H1 (cell line): Measurements from ENCODE around the gene HSD3B1. TPM values are rescaled to one million over a fixed set of nuclear protein-coding genes. Genes with fewer than 3 reads are reported as not detected.

Experiments used
- CHD1 ChIP-seq: IDR thresholded peaks from 2 replicates; pipeline ENCODE4 v1.6.1; 2012; ENCODE audit warnings: low read depth, low read length, improper control_type of control experiment
- KDM5A ChIP-seq: fragments of 200-600 bp; IDR thresholded peaks from 2 replicates; pipeline ENCODE4 v1.7.1; 2012; ENCODE audit warnings: mild to moderate bottlenecking, low read length, inconsistent platforms, mixed read lengths
- TAF1 ChIP-seq: IDR thresholded peaks from 2 replicates; pipeline ENCODE4 v1.6.1; 2011; ENCODE audit warnings: mild to moderate bottlenecking, low read depth, low read length
- TAF7 ChIP-seq: optimal IDR thresholded peaks from 2 replicates; pipeline ENCODE3; 2011; ENCODE audit warnings: low read depth, mild to moderate bottlenecking, inconsistent platforms, low read length, moderate library complexity, borderline replicate concordance
- polyA plus RNA-seq, 7 experiments: library from polyadenylated mRNA; depleted of rRNA in 3 of 7; stranded (reverse) in 5 of 7; unstranded in 2 of 7; fragments of >200 nt in 5 of 7; fragments of 200-250 nt in 2 of 7; gene quantifications; 1 replicate in 5 of 7; 2 replicates in 1 of 7; 4 replicates in 1 of 7; pipeline versions ENCODE4 v1.2.1 to v1.2.3, GENCODE V29; 2011 to 2013; ENCODE audit warnings: missing spikeins in 2 of 7, mixed read lengths in 2 of 7
- total RNA-seq: library from RNA; stranded (reverse); fragmentation: NEBNext Ultra II Directional; extraction: Animal tissue kit (Norgen Biotek cat#: 25700); gene quantifications from 2 replicates; pipeline ENCODE4 v1.2.1, GENCODE V29; 2021

Gene HSD3B1
- total and polyA plus RNA-seq, 2 of the 8 experiments (the other 6 are each of a cell fraction or from before 2014, with no cell fraction given) = not detected

- TF ChIP-seq TAF1 = no peak
- TF ChIP-seq CHD1 = no peak
- no peak for TF ChIP-seq KDM5A
- TF ChIP-seq TAF7 = no peak
Measured at GRCh38 chr1:119467857-119468668, 38.9 kb upstream of the HSD3B1 start (continued).
